C1 segment of cervical spinal cord (tissue), 14 donors: ENCODE results near the gene PCNX1.
"Not testable (repeated sequence)": the region's sequence is repeated elsewhere in the genome, so short reads cannot be mapped to it uniquely, and the experiment has no call there.

Experiments used
- DNase-seq, 14 donors: peaks; one replicate each; lab custom pipeline; 2025; lab: John Stamatoyannopoulos, UW

Gene PCNX1

DNA sequence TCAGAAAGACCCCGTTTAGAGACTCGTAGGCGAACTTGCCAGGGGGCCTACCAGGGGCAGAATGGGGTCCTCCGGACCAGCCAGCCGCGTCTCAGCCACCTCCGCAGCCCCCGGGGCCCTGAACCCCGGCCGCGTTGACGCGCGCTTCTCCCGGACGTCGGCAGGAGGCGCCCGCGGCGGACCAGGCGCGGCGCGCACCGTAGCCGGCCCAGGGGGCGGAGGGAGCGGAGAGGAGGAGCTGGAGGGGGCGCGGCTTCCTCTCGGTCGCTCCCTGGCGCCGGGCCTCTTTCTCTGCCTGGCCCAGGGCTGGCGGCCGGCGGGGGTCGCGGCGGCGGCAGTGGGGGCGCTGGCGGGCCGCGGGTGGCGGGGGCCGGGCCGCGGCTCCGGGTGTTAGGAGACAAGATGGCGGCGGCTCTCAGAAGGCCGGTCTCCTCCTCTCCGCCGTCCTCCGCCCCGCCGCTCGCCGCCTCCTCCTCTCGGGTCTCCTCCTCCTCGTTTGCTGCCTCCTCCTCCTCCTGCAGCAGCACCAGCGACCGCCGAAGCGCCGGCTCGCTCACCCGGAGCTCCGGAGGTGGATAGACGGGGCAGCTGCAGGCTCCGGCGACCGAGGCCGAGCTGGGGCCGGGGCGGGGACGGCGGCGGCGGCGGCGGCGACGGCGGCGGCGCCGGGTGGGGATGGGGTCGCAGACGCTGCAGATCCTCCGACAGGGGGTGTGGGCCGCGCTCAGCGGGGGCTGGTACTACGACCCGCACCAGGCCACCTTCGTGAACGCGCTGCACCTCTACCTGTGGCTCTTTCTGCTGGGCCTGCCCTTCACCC is at the start of gene PCNX1:
PCNX1 (plus strand) TSS at position 284 of the 820 bp plus-strand sequence; CDS start at position 676, 392 bp downstream.
- DNase-seq, result peak; percentile 30 to 92 (median 76)

DNA sequence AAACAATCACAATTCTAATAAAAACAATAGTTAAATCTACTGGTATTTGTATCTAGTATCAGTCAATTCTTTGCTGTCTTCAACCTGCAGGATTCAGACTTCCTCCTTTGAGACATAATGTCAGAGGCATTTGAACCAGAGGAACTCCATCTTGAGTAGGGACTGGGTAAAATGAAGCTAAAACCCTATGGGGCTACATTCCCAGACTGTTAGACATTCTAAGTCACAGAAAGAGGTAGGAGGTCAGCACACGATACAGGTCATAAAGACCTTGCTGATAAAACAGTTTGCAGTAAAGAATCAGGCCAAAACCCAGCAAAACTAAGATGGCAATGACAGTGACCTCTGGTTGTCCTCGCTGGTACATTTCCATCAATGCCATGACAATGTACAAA is 49.8 kb upstream of the PCNX1 start:
- no peak for DNase-seq

DNA sequence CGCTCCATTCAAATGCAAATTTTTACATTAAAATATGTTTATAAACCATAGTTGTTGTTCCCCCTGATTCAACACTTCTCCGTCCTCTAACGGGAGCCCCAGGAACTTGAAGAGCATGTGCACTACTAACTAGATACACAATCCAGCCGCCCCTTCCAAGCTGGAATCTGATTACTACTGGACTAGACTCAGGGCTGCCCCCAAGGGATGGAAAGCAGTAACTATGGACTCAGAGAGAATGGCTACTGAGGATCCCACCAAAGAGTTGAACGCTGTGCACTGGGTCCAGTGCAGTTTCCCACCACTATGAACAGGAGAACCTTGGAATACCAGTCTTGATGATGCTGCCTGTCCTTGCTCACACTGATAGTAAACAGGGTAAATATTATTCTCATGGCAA is 48.6 kb upstream of the PCNX1 start:
- DNase-seq, result no peak

DNA sequence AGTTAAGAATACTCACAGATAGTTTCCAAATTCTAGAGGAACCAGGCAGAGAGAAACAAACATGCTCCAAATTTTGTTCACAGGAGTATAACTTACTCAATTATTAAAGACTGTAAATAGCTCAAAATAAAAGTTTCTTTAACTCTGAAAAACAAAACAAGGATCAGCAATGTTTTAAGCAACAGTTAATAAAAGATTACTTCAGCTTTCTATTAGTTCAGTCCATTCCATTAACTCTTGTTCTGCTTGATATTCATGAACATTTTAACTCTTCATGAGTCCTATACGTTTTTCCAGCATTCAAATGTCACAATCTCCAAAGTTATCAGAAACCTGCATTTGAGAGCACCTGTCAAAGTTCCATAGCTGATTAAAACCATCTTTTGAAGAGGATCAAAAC is 40.3 kb upstream of the PCNX1 start:
- not testable (repeated sequence) for DNase-seq

DNA sequence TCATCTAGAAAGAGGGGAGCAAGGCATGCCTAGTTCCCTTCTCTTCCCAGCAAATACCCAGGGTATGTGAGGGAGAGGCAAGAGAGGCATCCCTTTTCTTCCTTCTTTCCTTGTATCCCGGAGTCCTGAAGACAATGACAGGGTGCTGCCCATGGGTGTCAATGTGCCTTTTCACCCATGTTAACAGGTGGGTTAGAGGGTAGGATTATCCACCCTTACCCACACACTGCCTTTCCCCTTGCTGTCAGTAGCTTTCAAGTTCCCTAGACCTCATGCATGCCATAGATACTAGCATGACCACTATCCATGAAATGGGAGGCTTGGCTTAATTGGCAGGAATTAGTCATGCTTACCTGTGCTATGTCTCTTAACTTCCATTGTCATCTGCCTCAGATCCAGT is 36.3 kb upstream of the PCNX1 start:
- no peak for DNase-seq

DNA sequence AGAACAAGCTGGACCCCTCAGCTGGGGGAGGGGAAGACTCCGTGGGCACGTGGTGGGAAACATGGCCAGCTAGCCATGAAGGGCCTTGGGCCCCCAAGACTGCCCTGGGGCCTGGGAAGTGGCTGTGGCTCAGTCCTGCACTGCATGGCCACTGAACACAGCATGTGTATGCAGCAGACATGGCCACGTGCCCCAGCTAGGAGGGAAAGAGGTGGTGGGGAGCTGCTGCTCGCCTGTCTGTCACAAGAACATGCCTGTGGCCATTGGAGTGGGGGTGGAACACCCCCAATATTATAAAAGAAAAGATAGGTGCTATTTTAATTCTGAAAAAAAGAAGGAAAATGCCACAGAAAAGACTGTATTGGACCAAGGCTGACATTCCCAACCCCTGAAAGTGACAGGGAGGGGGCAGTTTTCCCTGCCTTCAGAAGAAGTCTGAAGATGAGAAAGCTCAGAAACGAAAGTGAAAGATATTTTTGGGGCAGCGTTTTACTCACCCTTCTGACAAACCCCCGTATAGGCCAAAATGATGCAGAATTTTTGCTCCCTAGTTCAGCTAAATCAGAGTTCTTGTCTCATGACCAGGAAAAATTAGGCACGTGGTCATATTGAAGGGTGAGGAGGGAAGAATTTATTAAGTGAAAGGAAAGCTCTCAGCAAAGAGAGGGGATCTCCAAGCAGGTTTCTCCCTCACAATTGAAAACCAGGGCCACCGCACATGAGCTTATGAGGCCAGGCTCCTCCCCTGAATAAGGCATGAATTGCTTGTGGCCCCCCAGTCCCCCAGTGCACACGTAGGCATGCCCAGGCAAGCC is 35.2 kb upstream of the PCNX1 start:
- DNase-seq, result no peak

DNA sequence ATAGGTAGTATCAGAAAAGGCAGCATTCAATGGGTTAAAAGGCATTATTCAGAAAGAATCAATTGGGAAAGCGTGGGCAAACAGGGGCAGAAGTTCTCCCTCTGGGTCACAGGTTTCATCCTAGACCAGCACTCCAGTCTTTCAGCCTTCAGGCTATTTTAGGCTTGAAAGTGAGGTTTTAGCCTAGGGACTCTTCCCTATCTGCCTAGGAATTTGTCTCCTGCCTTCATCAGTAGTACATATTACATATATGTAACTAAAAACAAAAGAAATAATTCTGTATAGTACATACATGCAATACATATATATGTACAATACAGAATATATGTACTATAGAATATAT is 34.6 kb upstream of the PCNX1 start:
- DNase-seq, result no peak

DNA sequence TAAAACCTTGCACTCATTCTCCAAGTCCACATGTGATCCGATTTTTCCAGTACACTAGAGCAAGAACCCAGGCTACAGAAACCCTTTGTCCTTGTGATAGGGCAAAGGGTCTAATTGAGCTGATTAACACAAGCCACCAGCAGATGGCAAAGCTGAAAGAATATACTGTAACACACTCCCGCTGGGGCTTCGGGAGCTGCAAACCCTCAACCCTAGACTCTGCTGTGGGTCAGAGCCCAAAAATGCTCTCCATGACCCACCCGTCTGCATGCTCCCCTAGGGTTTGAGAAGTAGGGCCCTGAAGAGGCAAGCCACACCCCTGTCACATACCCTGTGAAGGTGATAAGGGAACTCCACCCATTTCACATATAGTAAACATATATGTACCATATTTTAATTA is 33.6 kb upstream of the PCNX1 start:
- no peak for DNase-seq

DNA sequence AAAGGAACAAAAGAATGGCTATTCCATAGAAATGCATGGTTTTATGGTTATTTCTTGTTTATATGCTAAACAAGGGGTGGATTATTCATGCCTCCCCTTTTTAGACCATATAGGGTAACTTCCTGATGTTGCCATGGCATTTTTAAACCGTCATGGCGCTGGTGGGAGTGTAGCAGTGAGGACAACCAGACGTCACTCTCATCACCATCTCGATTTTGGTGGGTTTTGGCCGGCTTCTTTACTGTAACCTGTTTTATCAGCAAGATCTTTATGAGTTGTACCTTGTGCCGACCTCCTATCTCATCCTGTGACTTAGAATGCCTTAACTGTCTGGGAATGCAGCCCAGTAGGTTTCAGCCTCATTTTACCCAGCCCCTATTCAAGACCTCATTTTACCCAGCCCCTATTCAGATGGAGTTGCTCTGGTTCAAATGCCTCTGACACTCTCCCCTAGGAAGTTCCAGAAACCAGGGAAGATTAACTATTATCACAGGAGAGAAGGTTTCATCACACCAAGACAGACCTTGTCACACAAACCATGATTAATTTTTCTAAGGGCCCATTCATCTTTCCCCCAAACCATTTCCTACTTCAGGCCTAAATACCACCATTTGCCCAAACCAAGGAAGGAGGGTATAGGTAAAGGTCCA is 31.3 kb upstream of the PCNX1 start:
- not testable (repeated sequence) for DNase-seq

DNA sequence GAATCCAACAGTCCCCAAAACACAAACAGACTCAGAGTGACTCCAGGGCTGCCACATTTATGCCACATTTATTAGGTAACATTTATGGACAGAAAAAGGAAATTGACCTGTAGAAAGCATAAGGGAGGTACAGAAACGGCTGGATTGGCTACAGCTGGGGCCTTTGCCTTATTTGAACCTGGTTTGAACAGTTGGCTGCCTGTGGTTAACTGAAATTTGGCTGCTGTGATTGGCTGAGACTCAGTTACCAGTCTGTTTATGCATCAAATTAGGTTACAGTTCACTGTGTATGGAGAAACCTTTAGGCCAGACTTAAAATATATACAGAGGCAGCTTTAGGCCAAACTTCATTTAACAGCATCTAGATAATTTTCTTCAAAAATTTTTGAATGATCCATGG is 27.8 kb upstream of the PCNX1 start:
- DNase-seq, result no peak

DNA sequence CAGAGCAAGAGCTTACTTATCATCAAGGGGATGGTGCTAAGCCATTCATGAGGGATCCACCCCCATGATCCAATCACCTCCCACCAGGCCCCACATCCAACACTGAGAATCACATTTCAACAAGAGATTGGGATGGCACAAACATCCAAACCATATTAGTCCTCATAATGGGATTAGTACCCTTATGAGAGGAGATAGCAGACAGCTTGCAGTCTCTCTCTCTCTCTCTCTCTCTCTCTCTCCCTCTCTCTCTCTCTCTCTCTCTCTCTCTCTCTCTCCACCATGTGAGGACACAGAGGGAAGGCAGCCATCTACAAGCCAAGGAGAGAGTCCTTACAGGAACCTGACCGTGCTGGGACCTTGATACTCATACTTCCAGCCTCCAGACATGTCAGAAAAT is 26.4 kb upstream of the PCNX1 start:
- not testable (repeated sequence) for DNase-seq

DNA sequence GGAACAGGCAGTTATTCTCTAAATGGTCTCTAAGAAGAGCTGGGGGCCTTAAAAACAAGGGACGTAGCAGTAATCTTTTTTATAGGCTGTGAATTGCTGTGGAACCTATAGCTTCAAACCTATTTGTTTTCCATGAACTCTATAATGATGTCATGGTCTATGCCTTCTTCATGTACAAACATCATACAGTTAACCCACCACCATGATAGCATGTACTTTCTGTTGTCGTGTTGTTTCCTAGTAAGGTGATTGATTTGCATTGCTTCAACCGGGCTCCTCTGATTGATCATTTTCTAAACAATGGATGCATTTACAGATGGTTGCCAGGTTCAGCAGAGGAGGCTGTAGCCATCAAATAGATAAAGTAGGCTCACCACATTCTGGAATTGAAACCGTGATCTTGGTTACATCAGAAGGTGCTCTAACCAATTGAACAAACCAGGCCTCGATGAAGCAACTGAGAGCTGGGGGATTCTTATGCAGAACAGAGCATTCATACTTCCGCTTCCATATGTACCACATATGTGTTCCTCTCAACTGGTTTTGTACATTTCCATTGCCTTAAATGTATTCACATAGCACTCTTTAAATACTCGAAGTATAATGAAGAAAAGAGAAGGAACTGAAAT is 25.6 kb upstream of the PCNX1 start:
- DNase-seq, result no peak

DNA sequence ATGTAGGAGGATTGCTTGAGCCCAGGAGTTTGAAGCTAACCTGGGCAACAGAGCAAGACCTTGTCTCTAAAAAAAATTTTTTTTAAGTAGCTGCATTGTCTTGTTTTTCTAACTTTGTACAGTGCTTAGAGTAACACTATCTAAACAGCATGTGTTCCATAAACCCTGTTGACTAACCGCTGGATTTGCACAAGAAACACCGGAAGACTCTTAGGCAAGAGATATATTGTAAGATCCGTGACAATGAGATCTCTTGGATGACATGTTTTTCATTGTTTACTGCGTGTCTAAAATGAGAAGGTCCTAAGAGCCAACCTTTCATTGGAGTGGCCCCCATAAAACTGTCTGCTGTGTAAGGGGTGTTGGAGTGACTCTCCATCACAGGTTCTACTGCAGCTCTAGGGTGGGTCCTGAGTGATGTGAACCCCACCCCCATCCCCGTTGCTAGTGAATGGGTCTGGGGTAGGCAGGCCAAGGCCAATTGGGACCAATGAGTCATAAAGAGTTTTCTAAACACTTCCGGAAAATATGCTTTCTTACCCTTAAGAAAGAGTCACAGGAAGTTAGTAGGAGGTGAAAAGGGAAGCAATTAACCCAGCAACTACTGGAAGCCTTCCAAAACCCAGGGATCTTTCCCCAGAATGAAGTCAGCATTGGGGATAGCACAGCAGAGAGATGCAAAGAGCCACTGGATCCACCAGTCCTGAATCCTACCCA is 24.3 kb upstream of the PCNX1 start:
- DNase-seq, result peak in 1 of 14 donors; percentile 17

DNA sequence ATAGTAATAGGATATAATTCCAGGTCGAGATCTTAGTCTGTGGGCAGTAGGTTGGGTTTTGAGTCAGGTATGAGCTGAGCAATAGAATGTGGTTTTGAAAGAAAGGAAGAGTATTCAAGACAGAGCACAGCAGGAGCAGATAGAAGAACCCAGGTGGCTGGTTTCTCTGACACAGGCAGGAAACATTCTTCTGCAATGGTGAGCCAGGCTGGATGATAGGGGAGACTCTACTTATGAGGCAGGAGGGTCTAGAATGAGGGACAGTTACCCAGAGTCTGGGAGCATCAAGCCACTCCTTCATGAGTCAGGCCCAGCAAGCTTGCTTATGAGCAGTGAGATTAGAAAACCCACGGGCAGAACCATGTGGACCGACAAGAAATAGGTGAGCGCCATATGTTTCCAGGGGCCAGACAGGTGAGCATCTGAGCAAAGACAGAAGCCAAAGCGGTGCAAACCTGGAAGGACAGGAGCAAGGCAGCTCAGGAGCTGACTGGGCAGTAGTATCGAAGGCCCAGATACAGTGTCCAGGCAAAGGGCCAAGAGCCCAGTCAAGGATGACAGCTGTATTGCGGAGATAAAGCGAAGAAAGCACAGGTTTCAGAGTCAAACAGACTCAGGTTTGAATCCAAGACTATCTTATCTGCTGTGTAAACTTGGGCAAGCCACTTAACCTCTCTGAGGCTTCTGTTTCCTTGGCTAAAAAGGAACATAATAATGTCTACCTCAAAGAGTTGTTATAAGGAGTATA is 22.5 kb upstream of the PCNX1 start:
- DNase-seq, result no peak

DNA sequence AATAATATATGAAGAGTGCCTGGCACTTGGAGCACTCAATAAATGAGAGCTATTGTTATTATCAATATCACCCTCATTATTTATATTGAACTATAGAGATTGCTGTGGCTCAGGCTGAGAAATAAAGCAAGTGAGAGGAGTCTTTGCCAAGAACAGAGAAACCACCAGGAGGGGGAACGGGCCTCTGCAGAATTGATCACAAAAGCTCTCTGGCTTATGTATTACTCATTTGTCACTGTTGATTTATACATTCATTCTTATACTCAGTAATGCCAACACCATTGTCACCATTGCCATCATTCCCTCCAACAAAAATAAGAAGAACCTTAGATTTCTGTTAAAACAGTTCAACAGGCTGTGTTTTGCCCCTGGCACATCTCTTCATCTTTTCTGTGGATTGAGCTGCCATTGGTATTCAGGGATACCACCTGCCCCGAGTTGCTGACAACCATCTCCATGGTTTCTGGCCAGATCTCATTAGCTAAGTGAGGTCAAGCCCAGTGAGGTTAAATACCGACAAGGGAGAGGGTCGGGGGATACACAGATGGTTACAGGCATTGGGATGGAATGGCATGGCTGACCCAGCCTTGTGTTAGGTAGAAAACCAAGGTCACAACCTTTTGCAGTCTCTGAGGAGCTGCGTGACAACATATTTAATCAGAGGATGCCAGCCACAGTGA is 21.8 kb upstream of the PCNX1 start:
- no peak for DNase-seq

DNA sequence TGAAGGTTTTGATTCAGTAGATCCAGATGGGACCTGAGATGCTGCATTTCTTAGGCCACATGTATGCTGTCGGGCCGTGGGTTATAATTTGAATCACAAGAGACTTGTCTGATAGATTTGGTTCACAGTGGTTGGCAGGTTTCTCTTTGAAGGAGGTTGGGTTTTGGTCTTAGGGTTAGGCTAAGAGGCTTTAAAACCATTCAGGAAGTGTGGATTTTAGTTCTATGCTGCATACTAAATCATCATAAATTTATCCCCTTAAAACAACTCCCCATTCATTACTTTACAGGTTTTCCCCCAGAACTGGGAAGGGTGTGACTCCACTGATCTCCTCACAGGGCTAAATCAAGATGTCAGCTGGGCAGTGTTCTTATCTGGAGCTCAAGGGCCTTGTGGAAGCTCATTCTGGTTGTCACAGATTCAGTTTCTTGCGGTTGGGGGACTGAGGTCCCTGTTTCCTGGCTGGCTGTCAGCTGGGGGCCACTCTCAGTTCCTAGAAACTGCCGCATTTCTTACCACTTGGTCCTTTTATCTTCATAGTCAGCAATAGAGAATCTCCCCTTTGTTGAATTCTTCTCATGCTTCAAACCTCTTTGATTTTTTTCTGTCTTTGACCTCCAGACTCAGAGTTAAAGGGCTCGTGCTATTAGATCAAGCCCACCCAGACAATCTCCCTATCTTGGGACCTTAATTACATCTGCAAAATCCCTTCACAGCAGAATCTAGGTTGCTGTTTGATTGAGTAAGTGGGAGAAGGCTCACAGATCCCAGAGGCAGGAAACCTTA is 20.6 kb upstream of the PCNX1 start:
- DNase-seq, result peak in 2 of 14 donors; percentile 0 to 2

DNA sequence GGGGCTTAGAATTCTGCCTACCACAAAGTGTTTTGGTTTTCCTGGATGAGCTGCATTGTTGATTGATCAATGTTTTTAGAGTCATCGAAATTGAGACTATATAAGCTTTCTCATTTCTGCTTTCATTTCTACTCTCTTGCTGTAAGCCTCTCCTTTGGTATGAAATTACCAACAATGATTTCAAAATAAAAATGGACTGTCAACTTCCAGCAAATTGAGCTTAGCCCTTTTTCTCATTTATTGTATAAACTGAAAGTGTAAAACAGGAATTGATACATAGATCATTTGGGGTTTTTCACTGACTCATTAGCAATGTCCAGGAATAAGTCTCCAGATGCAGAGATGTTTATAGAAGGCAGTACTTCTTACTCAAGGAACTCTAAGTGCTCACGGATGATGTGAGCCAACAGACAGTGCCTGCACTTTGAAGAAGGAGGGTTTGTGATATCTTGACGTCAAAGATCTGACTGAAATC is 20.0 kb upstream of the PCNX1 start:
- no peak for DNase-seq

DNA sequence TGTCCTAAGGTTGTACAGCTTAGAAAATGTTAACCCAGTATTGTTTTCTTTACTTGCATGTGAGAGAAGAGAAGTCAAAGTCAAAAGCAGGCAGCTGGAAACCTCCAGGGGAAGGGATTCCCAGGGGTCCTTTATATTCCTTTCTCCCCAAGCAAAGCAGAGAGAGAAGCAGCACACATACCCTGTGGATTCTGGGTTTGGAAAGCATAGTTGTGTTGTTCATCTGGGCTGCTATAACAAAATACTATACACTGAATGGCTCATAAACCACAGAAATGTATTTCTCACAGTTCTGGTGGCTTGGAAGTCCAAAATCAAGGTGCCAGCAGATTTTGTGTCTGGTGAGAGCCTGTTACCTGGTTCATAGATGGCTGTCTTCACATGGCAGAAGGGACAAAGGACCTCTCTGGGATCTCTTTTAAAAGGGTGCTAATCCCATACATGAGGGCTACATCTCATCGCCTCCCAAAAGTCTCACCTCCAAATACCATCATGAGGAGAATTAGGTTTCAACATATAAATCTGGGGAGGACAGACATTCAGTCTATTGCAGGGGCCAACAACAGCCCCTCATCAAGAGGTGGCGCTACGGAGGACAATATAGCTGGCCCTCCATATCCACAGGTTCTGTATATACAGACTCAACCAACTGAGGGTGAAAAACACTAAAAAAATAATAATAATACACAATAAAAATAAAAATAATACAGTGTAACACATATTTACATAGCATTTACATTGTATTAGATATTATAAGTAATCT is 19.3 kb upstream of the PCNX1 start:
- DNase-seq, result no peak
